ENCODE results near the gene SCART1. TPM values are rescaled to one million over a fixed set of nuclear protein-coding genes. Genes with fewer than 3 reads are reported as not detected.

Gene SCART1
- total and polyA plus RNA-seq, 10 of the 15 experiments (the other 5 are each of a cell fraction or from before 2014, with no cell fraction given), result 0.05 to 22.0 (median 0.58) TPM

DNA sequence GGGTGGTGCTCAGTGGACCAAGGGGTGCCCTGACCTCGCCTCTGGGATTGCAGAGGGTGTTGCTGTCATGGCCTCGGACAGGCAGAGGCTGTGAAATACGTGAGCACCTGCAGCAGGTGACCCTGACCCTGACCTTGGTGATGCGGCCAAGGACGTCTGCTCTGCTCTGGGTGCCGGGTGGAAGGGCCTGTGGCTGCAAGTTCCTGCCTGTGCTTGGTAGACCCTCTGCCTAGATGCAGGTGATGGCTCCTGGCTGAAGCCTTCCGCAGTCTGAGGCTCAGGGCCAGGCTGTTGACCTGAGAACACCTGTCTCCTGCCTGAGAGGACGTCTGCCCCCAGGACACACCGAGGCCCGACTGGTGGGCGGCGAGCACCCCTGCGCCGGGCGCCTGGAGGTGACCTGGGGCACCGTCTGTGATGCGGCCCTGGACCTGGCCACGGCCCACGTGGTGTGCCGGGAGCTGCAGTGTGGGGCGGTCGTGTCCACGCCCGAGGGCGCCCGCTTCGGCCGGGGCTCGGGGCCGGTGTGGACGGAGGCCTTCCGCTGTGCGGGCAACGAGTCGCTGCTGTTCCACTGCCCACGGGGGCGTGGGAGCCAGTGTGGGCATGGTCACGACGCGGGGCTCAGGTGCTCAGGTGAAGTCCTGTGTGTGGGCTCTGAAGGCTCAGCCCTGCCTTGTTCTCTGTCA lies 4.4 kb downstream of the SCART1 start:
- ChIA-PET RAD21 (ENCODE audit: unreplicated experiment) (no interaction called here), CTCF (no interaction called here), SMC1A (ENCODE audit: uncharacterized antibody, unreplicated experiment) (no interaction called here), POLR2A (no interaction called here)
- Histone ChIP-seq H4K20me1 (ENCODE audit: control insufficient read depth, insufficient read depth) (no peaks in the 10 kb centered on the region), H3K4me3 (no peak overlapping the region), H3K36me3 (ENCODE audit: control insufficient read depth in 2 of 2, insufficient read depth in 2 of 2, low read length in 1 of 2) (no peaks in the 10 kb centered on the region), H3K27ac (ENCODE audit: control insufficient read depth, insufficient read depth) (no peak overlapping the region), H3K4me1 (ENCODE audit: control insufficient read depth, insufficient read depth, low read length) (no peaks in the 10 kb centered on the region), H3K9me3 (replicated peaks; ENCODE audit: control insufficient read depth, insufficient read depth, low read length) (no peaks in the 10 kb centered on the region; the same call in 2 of the 3 replicates), H3K4me2 (ENCODE audit: control insufficient read depth, insufficient read depth) (no peak overlapping the region), H3K79me2 (ENCODE audit: control insufficient read depth, insufficient read depth, low read length) (no peaks in the 10 kb centered on the region), H2AFZ (ENCODE audit: control insufficient read depth, low read depth, low read length) (no peak overlapping the region), H3K9ac (ENCODE audit: control insufficient read depth, insufficient read depth, low read length) (no peak overlapping the region), H3K27me3 (replicated peaks in 1 of 2; ENCODE audit: control insufficient read depth in 2 of 2, insufficient read depth in 2 of 2, low read length in 1 of 2) (no peaks in the 10 kb centered on the region)
- DNase-seq (ENCODE audit: low read depth, low spot score), result no peak
- 69% methylated on average over 26 of the region's 40 CpGs for WGBS (ENCODE audit: insufficient coverage, insufficient replicate concordance, low lambda C conversion rate, missing lambda C conversion rate)
- TF ChIP-seq, protein P1, sequence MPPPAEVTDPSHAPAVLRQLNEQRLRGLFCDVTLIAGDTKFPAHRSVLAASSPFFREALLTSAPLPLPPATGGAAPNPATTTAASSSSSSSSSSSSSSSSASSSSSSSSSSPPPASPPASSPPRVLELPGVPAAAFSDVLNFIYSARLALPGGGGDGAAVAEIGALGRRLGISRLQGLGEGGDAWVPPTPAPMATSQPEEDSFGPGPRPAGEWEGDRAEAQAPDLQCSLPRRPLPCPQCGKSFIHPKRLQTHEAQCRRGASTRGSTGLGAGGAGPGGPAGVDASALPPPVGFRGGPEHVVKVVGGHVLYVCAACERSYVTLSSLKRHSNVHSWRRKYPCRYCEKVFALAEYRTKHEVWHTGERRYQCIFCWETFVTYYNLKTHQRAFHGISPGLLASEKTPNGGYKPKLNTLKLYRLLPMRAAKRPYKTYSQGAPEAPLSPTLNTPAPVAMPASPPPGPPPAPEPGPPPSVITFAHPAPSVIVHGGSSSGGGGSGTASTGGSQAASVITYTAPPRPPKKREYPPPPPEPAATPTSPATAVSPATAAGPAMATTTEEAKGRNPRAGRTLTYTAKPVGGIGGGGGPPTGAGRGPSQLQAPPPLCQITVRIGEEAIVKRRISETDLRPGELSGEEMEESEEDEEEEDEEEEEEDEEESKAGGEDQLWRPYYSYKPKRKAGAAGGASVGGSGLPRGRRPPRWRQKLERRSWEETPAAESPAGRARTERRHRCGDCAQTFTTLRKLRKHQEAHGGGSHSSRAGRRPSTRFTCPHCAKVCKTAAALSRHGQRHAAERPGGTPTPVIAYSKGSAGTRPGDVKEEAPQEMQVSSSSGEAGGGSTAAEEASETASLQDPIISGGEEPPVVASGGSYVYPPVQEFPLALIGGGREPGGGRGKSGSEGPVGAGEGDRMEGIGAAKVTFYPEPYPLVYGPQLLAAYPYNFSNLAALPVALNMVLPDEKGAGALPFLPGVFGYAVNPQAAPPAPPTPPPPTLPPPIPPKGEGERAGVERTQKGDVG (CRISPR knock-in tag; IDR thresholded peaks at IDR 0.05), result no peak
- TF ChIP-seq, protein P2, sequence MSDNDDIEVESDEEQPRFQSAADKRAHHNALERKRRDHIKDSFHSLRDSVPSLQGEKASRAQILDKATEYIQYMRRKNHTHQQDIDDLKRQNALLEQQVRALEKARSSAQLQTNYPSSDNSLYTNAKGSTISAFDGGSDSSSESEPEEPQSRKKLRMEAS (IDR thresholded peaks at IDR 0.05; ENCODE audit: low read depth, low read length), result no peak
- TF ChIP-seq, protein P3, sequence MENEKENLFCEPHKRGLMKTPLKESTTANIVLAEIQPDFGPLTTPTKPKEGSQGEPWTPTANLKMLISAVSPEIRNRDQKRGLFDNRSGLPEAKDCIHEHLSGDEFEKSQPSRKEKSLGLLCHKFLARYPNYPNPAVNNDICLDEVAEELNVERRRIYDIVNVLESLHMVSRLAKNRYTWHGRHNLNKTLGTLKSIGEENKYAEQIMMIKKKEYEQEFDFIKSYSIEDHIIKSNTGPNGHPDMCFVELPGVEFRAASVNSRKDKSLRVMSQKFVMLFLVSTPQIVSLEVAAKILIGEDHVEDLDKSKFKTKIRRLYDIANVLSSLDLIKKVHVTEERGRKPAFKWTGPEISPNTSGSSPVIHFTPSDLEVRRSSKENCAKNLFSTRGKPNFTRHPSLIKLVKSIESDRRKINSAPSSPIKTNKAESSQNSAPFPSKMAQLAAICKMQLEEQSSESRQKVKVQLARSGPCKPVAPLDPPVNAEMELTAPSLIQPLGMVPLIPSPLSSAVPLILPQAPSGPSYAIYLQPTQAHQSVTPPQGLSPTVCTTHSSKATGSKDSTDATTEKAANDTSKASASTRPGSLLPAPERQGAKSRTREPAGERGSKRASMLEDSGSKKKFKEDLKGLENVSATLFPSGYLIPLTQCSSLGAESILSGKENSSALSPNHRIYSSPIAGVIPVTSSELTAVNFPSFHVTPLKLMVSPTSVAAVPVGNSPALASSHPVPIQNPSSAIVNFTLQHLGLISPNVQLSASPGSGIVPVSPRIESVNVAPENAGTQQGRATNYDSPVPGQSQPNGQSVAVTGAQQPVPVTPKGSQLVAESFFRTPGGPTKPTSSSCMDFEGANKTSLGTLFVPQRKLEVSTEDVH (IDR thresholded peaks at IDR 0.05; ENCODE audit: low read depth, partially characterized antibody), result no peak
- TF ChIP-seq NRF1 (conservative IDR thresholded peaks at IDR 0.05; ENCODE audit: low read depth, low read length), result no peak
- TF ChIP-seq, protein P4, sequence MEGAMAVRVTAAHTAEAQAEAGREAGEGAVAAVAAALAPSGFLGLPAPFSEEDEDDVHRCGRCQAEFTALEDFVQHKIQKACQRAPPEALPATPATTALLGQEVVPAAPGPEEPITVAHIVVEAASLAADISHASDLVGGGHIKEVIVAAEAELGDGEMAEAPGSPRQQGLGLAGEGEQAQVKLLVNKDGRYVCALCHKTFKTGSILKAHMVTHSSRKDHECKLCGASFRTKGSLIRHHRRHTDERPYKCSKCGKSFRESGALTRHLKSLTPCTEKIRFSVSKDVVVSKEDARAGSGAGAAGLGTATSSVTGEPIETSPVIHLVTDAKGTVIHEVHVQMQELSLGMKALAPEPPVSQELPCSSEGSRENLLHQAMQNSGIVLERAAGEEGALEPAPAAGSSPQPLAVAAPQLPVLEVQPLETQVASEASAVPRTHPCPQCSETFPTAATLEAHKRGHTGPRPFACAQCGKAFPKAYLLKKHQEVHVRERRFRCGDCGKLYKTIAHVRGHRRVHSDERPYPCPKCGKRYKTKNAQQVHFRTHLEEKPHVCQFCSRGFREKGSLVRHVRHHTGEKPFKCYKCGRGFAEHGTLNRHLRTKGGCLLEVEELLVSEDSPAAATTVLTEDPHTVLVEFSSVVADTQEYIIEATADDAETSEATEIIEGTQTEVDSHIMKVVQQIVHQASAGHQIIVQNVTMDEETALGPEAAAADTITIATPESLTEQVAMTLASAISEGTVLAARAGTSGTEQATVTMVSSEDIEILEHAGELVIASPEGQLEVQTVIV (IDR thresholded peaks at IDR 0.05; ENCODE audit: borderline replicate concordance, partially characterized antibody), result no peak
- no peak for TF ChIP-seq FOXM1 (IDR thresholded peaks at IDR 0.05; ENCODE audit: low read depth, low read length)
- TF ChIP-seq SMAD5 (IDR thresholded peaks at IDR 0.05; ENCODE audit: low read depth), result no peak
- no peak for TF ChIP-seq KAT2A (conservative IDR thresholded peaks at IDR 0.05; ENCODE audit: control insufficient read depth, low read depth, low read length)
- in situ Hi-C loops (cut with MboI), result no loop called here
- intact Hi-C loops (cut with micrococcal nuclease; ENCODE audit: unreplicated experiment), result no loop called here
- BruUV-seq (replicated peaks), result no TSS peak
- ATAC-seq, result no peak
- no peak for FAIRE-seq
